NK-92 treated with Interleukin-12 subunit alpha and Interleukin-12 subunit beta, amount 100 ng/mL, for 24 hours (cell line): ENCODE results near the gene ARID5B.

Source experiments
- DNase-seq: peaks from one replicate; lab custom pipeline; 2025; lab: John Stamatoyannopoulos, UW

The ARID5B gene

DNA sequence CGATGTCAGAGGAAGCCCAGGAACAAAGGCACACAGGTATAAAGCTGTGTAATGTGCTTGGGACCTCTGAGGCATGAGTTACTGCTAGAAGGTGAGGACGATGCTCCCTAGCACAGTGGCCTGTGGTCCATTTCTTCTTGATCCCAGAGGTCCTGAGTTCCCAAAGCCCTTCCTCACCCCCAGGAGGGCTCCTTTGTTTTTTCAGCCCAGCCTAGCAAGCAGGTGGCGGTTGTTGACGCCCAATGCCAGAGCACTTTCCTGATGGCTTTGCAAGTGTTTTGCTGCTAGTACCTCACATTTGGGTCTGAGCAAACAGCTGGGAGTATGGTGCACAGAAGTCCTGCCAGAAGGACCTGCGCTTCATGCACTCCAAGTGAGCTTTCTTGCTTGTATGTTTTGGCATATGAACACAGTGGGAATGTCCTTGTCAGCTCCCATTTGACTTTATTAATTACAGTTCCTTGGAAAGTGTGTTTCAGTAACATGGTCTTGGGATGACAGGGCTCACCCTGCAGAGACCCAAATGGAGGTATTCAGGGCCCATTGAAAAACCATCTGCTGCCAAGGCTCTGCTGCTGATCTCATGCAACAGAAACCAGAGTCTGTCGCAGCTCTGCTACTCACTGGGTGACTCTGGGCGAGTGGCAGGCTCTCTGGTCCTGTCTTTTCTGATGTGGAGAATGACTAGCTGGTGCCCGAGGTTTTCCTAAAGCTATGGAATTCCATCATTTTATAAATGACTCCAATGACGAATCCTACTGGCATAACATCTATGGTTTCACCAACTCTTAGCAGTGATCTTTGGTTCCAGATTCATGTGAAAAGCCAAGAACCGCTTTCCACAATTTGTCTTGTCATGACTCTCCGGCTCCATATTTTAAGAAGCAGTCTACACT, 134.9 kb downstream of the ARID5B start:
- DNase-seq: no peak

- DNase-seq: no peak
These were observed 135.8 kb downstream of the ARID5B start for GRCh38 chr10:62037166-62037831.

DNA sequence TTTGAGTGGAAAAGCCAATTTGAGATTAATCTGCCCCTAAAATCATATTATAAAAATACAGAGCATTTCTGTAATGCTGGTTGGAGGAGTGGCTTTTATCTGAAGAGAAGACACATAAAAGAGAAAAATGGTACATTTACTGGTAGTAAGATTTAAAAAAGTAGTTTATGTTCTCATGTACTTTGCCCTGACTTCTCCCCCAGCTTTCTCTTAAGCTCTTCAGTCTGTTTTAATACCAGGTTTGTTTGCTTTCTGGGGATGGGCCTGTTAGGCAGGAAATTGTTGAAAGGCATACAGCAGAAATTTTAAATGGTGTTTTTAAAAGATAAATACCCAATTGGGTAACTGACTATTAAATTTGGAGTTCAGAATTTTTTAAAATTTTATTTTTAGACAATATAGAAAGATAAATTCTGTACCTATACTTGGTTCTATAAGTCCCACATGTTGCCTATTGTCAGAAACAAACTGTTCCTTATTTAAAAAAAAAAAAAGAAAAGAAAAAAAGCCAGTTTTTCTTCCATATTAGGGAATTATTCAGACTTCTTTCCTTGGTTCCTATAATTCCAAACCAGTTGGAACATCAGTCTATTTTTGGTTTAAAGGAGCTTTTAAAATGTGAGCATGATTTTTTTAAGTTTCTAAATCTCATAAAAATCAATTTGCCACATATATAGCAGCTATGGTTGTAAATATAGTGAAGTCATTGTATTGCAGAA, 136.6 kb downstream of the ARID5B start:
- DNase-seq: no peak

GRCh38 chr10:62038609-62039190, 137.2 kb downstream of the ARID5B start:
- peak; percentile 10 for DNase-seq

GRCh38 chr10:62039954-62040353, 138.5 kb downstream of the ARID5B start:
- no peak for DNase-seq

GRCh38 chr10:62040881-62041280, 139.4 kb downstream of the ARID5B start:
- DNase-seq: no peak

DNA sequence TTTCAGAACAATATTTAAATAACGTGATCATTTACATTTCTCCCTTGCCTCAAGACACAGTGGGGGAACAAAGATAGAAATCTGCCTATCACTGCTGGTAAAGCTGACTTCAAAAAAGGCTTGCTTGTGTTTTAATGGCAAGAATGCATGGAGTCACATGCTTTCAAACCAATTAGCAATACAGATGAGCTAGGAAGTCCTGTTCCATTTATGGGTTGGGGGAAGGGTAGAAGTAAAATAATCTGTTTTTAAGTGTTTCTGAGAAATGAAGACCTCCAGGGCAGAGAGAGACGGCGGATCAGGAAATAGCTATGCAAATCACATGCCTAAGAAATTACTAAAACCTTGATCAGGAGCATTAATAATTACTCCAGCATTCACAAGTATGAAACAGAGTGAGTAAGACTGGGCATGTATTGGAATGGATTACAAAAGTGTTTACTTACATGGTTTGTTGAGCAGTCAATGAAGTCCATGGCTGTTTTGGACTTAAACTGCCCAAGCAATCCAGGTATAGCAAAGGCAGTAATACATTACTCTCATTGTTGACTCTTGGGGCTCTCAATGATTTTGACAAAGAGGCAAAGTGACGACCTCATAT, 142.0 kb downstream of the ARID5B start:
- DNase-seq: no peak

DNA sequence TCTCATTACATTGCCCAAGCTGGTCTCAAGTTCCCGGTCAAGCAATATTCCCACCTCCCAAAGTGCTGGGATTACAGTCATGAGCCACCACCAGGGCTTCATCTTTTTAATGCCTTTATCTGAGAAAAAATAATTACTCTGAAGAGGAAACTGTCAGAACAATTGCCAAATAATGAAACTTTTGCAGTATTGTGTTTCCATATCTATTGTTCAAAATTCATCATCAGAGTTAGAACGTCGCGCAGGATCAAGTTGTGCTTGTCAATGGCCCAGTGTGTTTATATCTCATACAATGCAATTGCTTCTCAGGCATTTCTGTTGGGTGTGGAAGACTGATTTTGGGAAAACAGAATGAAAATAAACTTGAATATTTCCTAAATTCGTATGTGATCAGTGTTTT, 143.1 kb downstream of the ARID5B start:
- no peak for DNase-seq

- no peak for DNase-seq
These were observed 144.4 kb downstream of the ARID5B start for GRCh38 chr10:62045765-62046521.

DNA sequence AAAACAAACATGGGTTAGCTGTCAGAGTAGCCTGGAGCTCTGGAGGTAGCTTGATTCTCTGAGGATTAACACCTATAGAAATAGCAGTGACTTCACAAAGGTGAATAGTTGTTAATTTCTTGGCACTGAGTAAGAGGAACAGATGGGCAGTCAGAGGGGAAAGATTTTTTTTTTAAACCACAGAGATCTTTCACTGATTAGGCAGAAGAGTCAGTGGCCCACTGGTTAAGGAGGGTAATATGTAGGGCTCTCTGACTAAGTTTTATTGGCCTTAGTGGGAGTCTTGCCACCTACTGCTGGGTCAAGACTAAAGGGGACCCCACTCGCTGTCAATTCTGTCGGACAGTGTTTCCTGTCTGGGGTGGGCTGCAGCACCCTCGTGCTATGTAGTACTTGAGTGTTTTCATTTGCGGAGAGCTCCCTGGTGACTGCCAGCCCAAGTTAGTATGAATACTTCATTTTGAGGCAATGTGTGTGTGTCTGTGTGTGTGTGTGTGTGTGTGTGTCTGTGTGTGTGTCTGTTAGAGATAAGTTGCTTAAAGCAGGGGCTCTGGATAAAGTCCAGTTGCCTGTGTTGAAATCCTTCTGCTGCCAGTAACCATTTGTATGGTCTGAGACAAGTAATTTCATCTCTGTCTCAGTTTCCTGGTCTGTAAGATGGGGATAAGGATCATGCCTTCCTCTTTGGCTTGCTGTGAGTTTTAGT, 145.2 kb downstream of the ARID5B start:
- peak; percentile 27 for DNase-seq

GRCh38 chr10:62047228-62047892, 145.9 kb downstream of the ARID5B start:
- DNase-seq: peak; percentile 12

DNA sequence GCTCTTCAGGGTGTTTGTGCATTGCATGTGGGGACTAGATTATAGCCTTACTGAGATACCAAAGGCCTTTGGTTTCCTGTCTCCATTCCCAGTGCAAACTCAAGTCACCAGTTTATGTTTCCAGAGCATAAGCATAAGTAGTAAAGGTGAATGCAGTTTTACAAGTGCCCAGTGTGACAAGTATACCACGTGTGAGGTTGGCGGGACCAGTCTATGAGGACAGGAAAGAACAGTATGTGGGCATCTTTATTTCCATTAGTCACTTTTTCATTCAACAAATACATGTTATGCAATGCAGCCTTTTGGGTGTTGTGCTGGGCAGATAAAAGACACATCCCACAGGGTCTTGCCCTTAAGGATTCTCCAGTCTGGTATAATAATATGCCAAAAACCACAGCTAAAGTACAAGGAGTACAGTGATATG, 146.5 kb downstream of the ARID5B start:
- DNase-seq: peak; percentile 46

GRCh38 chr10:62048470-62048869, 147.0 kb downstream of the ARID5B start:
- no peak for DNase-seq

DNA sequence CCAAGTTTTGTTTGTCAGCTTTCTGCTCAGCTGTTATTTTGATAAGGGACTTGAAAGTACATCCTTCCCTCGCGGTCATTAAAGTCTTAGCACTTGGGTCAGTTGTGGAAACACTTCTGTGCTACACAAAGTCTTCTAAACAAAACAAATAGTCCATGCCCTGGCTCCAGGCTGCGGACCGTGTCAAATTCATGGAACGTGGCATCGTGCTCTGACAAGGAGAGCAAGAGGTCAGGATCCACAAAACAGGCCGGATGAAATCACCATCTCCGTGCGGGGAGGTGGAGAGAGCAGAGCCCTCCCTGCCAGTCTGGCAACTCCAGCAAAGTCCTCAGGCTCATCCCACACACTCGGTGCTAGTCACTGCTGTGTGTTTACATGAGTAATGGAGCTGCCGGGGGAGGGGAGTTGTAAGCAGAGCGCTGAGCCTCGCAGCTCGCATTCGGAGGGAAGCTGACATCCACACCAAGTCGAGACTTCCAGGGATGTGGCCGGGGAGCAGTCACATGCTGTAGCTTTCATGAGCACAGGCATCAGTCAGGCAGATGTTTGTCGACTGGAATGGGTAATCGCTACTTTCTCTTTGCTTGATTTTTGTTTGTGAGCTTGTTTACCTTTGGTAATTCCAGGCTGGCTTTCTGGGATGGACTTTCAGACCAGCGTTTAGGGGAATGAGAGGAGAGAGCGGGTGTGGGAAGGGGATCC, 147.6 kb downstream of the ARID5B start:
- DNase-seq: peak; percentile 41

- no peak for DNase-seq
These were observed 148.3 kb downstream of the ARID5B start for GRCh38 chr10:62049624-62050345.

GRCh38 chr10:62050346-62050892, 148.9 kb downstream of the ARID5B start:
- no peak for DNase-seq

- peak; percentile 50 for DNase-seq
These were observed 149.5 kb downstream of the ARID5B start for GRCh38 chr10:62050893-62051433.

- DNase-seq: no peak
These were observed 150.8 kb downstream of the ARID5B start for GRCh38 chr10:62052276-62052675.
